ENCODE results near the gene SLC26A9.

DNA sequence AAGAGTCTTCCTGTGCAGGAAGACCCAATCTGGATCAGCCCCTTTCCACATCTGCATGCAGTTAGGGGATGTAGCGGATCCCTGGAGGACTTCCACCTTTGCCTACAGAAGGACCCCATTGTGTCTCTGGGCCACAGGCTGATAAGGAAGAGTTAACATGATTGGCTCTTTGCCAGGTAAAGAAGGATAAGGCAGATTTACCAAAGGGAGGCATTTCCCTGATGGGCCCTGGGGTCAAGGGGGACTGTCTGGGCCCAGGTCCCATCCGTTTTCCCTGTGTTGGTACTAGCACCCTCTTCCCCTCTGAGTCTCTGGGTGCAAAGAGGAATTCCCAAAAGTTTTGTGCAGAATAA lies 29.1 kb downstream of the SLC26A9 start:
- TF ChIP-seq CTCF (IDR thresholded peaks at IDR 0.05), result no peak
- TF ChIP-seq EP300 (IDR thresholded peaks at IDR 0.05), result no peak

All from ovary (tissue), 3 donors.